Stimulated activated CD8-positive, alpha-beta memory T cell treated with anti-CD3 and anti-CD28 coated beads, Interleukin-12 subunit alpha, Interleukin-12 subunit beta, amount 100 ng/mL, for 4 hours (primary cell): ENCODE data around the gene HNRNPA2B1.

ENCODE experiments used
- DNase-seq: peaks from one replicate; pipeline ENCODE4 v3.0.0-alpha.2; 2020; ENCODE audit warnings: low read depth

The HNRNPA2B1 gene

GRCh38 chr7:26200444-26201246, at the start of gene HNRNPA2B1:
TSS of gene HNRNPA2B1 (minus strand) at chr7:26200746. CDS start at chr7:26200577, 169 bp downstream.
- DNase-seq = peak; percentile 94

GRCh38 chr7:26250239-26250638, 49.7 kb upstream of the HNRNPA2B1 start:
- no peak for DNase-seq

- no peak for DNase-seq
Measured at GRCh38 chr7:26245150-26245549, 44.6 kb upstream of the HNRNPA2B1 start.

GRCh38 chr7:26238032-26238431, 37.5 kb upstream of the HNRNPA2B1 start:
- DNase-seq = no peak

GRCh38 chr7:26237035-26237807, 36.7 kb upstream of the HNRNPA2B1 start:
- DNase-seq = no peak

GRCh38 chr7:26233902-26234511, 33.5 kb upstream of the HNRNPA2B1 start:
- DNase-seq = no peak

GRCh38 chr7:26227987-26228386, 27.4 kb upstream of the HNRNPA2B1 start:
- no peak for DNase-seq

GRCh38 chr7:26224359-26224758, 23.8 kb upstream of the HNRNPA2B1 start:
- DNase-seq = no peak

GRCh38 chr7:26216049-26216448, 15.5 kb upstream of the HNRNPA2B1 start:
- no peak for DNase-seq

- no peak for DNase-seq
Measured at GRCh38 chr7:26213807-26214515, 13.4 kb upstream of the HNRNPA2B1 start.

- no peak for DNase-seq
Measured at GRCh38 chr7:26212921-26213718, 12.6 kb upstream of the HNRNPA2B1 start.

GRCh38 chr7:26208040-26208439, 7.5 kb upstream of the HNRNPA2B1 start:
- no peak for DNase-seq

- DNase-seq = no peak
Measured at GRCh38 chr7:26203016-26203415, 2.5 kb upstream of the HNRNPA2B1 start.

- DNase-seq = peak; percentile 48
Measured at GRCh38 chr7:26202019-26202990, 1.8 kb upstream of the HNRNPA2B1 start.

GRCh38 chr7:26201247-26202018, 887 bp upstream of the HNRNPA2B1 start, which contains the start of gene CBX3:
TSS of gene CBX3 (plus strand) at chr7:26201745. CDS start at chr7:26202999, 1,254 bp downstream.
- DNase-seq = peak; percentile 78

- peak; percentile 62 for DNase-seq
Measured at GRCh38 chr7:26200038-26200443, 505 bp downstream of the HNRNPA2B1 start.

GRCh38 chr7:26199301-26200037, 1.1 kb downstream of the HNRNPA2B1 start:
- DNase-seq = peak; percentile 40

GRCh38 chr7:26198781-26199169, 1.8 kb downstream of the HNRNPA2B1 start:
- no peak for DNase-seq
